GM19240 (cell line): ENCODE data around the gene ANXA11.
"Not testable (repeated sequence)": the region's sequence is repeated elsewhere in the genome, so short reads cannot be mapped to it uniquely, and the experiment has no call there.

Experiments
- DNase-seq: peaks from one replicate; pipeline ENCODE4 v3.0.0; 2011; ENCODE audit warnings: low spot score; ENCODE audit not compliant: insufficient read length

The ANXA11 gene

GRCh38 chr10:80210259-80210658 is 4.9 kb upstream of the ANXA11 start:
- no peak for DNase-seq

- DNase-seq: no peak
Observed at GRCh38 chr10:80207768-80208370, 2.5 kb upstream of the ANXA11 start.

- no peak for DNase-seq
Observed at GRCh38 chr10:80206277-80206655, 929 bp upstream of the ANXA11 start.

GRCh38 chr10:80204677-80205476 is 460 bp downstream of the ANXA11 start:
- no peak for DNase-seq

GRCh38 chr10:80203835-80204676 is 1.3 kb downstream of the ANXA11 start:
- DNase-seq: no peak

GRCh38 chr10:80202934-80203834 is 2.2 kb downstream of the ANXA11 start:
- peak; percentile 60 for DNase-seq

- DNase-seq: not testable (repeated sequence)
Observed at GRCh38 chr10:80202530-80202929, 2.8 kb downstream of the ANXA11 start.

- DNase-seq: no peak
Observed at GRCh38 chr10:80201608-80202141, 3.7 kb downstream of the ANXA11 start.

- DNase-seq: no peak
Observed at GRCh38 chr10:80200687-80201086, 4.7 kb downstream of the ANXA11 start.

- DNase-seq: no peak
Observed at GRCh38 chr10:80200259-80200658, 5.1 kb downstream of the ANXA11 start.

GRCh38 chr10:80199828-80200227 is 5.5 kb downstream of the ANXA11 start:
- no peak for DNase-seq

- no peak for DNase-seq
Observed at GRCh38 chr10:80197972-80198916, 7.1 kb downstream of the ANXA11 start.

GRCh38 chr10:80196950-80197315 is 8.4 kb downstream of the ANXA11 start:
- no peak for DNase-seq

GRCh38 chr10:80196270-80196949 is 8.9 kb downstream of the ANXA11 start:
- DNase-seq: no peak

- no peak for DNase-seq
Observed at GRCh38 chr10:80195046-80195574, 10.2 kb downstream of the ANXA11 start.

GRCh38 chr10:80194373-80195045 is 10.8 kb downstream of the ANXA11 start:
- no peak for DNase-seq

GRCh38 chr10:80192553-80192952 is 12.8 kb downstream of the ANXA11 start:
- DNase-seq: no peak

GRCh38 chr10:80191589-80192270 is 13.6 kb downstream of the ANXA11 start:
- DNase-seq: no peak
